GM19351 (cell line): Measurements from ENCODE around the gene KDELR3.

ENCODE experiments used
- ATAC-seq: cut with Tn5 transposase; IDR thresholded peaks from one replicate; pipeline ENCODE4 v1.9.1; 2021; ENCODE audit warnings: mild to moderate bottlenecking, moderate library complexity; ENCODE audit not compliant: unreplicated experiment

KDELR3 gene

GRCh38 chr22:38437416-38437815, 30.5 kb upstream of the KDELR3 start:
- no peak for ATAC-seq

DNA sequence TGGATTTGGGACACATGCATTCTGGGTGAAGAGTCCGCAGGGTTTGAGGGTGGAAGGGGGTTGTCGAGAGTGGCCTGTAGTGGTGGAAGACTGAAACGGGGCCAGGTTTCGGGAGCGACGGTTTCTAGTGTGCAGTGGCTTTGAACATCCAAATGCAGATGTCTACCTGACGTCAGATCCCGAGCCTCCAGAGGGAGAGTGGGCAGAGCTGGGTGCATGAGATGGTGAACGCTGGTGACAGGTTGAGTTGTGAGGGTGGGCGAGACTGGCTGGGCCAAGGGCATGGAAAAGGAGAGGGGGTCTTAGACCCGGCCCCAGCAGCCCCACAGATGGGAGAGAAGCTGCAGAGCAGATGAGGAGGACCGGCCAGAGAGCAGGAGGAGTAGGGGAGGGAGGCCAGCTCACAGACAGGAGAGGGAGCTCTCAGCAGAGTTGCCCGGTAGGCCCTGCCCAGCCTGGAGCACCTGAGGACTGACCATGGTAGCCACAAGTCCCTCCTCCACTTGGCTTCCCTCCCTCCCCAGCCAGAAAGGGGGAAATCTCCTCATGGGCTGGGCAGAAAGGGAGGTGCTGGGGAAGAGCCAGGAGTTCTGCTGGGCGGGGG, 27.0 kb upstream of the KDELR3 start:
- ATAC-seq: no peak

DNA sequence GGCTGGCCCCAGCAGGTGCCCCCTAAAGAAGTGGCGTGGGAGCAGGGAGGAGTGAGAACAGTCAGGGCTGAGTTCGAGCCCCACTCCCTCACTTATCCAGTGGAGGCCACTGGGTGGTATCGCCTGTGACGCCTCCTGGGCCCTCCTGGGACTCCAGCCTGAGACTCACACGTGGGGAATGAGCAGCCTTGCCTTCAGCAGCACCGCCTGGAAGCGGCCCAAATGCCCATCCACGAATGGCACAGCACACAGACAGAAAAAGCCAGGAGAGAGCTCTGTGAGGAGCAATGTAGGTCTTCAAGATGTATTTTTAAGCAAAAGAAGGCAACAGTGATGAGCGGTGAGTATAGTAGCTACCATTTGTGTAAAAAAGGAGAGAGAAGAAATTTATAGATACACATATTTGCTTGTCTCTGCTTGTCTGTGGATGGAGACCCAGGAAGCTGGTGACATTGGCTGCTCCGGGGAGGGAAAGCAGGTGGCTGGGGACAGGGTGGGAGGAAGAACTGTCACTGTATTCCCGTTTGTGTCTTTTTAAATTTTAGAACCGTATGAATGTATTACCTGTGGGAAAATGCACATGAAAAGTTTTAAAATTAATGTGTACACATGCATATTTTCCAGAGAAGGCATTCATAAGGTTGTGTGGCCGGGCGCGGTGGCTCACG, 26.1 kb upstream of the KDELR3 start:
- no peak for ATAC-seq

GRCh38 chr22:38442967-38443627, 24.8 kb upstream of the KDELR3 start:
- ATAC-seq: no peak

DNA sequence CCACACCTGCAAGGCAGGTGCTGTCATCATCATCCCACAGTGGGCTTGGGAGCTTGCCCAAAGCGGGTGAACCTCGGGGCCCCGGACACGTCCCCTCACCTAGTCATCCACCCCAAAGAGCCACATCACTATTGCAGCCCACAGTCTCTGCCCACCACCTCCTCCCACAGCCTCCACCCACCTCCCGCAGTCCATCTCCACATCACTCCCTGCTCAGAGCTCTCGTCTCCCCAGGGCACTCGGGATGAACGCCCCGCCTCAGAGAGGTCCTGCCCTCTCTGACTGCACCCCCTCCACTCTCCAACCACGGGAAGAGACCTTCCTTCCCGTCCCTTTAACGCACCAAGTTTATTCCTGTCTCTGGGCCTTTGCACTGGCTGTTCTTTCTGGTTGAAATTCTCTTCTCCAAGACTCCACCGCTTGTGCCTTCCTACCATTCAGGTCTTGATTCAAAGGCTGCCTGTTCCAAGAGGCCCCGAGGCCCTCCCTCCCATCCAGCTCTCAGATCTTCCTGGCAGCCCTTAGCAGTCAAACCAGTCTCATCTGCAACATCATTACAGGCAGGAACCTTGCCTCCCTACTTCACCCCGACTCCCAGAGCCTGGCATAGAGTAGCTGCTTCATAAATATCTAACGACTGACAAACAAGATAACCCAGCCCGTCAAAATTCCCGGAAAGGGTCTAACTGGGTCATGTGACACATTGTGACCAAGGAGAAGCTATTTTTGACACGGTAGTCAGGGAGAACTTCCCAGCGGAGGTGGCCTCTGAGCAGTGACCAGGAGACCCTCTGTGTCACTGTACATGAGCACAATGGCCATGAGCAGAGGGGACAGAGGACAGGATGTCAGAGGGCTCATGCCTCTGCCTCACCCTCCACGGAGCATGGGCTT, 24.0 kb upstream of the KDELR3 start:
- ATAC-seq: no peak

- no peak for ATAC-seq
Observed at GRCh38 chr22:38444783-38445182, 23.1 kb upstream of the KDELR3 start.

DNA sequence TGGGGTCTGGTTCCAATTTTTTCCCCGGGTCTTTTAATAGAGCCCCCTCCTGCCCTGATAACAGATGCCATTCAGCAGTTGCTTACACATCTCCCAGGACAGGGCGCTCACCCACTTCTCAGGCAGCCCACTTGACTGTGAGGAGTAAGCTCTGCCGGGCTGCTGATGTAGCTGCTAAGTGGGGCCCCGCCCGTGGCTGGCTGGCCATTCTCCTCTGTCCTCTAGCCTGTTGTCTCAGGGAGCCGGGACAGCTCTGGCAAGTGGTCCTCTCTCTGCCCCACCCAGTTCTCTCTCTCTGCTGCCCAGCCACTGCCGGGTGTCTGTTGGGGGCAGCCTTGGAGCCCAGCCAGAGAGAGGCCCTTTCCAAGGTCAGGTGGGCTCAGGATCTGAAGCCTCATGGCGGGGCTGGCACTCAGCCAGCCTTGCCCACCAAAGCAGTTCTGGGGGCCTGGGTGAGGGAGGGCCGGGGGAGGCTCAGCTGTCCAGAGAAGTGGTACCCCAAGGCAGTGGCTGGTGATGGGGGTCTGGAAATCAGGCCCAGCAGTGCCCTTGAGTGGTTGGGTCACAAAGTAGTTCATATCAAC, 21.8 kb upstream of the KDELR3 start:
- no peak for ATAC-seq

DNA sequence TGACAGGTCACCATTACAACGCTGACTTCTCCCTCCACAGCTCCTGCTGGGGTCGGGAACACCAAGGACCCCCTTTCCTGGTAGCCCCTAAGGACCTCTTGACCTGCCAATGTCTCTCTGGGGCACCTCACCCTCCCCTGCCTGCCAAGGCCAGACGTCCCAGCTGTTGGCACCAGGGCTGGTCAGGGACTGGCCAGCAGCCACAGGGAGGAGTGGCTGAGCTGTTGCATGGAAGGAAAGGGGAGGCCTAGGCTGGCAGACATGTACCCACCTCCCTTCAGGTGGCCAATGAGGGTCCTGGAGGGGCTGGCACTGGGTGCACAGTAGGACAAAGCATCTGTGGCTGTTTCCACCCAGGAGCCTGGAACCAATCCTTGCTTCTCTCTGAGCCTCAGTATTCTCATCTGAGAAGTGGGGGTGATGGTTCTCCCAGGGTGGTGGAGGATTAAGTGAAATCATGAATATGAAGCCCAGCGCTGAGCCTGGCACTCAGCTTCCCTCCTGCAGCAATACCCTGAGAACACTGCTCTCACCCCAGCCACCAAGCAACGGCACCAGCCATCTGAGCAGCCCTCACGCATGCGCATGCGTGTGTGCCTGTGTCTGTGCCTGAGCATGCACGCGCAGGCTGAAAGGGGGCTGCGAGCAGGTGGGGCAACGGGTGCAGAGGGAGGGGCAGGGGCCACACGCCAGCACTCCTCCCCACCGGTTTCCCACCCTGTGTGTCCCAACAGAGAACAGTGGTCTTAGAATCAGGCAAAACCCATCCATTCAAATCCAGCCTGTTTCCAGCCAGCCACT, 18.8 kb upstream of the KDELR3 start:
- ATAC-seq: no peak

DNA sequence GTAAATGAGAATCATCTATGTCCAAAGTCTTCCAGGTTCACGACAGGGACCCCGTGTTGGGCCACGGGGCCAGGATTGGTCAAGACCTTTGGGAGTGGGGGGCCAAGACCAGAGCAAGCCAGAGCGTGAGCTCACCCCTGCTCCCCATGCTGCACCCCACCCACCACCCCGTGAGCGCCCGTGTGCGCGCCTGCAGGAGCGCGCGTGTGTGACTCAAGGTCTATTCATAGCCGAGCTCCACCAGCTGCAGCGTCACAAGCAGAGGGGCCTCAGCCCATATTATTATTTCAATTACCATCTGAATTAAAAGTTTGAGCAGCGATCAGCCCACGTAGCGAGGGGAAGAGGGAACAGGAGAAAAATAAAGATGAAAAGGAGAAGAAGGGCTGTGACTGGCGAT, 18.1 kb upstream of the KDELR3 start:
- ATAC-seq: no peak

DNA sequence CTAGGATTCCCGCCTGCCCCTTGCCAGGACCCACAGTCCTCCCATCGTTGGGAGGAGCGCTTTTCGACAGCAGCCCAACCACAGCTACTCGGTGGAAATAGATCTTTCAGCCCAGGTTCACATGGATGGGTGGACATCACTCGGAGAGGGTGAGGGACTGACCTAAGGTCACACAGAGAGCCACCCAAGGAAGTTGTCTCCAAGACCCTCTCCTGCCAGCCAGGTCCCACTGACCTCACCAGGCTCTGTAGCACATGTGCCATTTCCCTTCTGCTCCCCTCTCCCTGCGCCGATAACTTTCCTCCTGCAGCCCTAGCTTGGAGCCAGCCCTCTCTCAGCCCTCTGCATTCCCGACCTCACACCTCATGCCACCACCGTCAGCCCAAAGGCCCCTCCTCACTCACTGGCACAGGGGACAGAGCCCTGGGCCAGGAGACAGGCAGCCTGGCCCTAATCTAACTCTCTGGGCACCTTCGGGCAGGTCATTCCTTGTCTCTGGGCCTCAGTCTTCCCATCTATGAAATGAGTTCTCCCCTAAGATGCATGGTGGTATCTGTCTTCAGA, 17.6 kb upstream of the KDELR3 start:
- ATAC-seq: no peak

GRCh38 chr22:38451404-38451803, 16.5 kb upstream of the KDELR3 start:
- no peak for ATAC-seq

DNA sequence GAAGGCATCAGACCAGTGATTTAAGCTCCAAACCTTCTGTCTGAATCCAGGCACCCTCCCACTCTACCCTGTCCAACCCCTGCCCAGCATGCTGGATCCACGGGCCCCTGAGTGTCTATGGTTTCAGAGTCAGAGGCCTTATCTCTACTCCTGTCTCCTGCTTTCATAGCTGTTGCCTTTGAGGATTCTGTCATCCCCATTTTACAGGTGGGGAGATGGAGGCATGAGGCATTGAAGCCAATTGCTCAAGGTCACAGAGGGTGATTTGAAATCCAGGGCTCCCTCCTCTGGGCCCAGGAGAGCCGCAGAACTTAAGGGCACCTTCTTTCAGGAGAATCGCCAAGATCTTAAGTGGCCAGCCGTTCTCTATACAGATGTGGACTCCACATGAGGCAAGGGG, 16.0 kb upstream of the KDELR3 start:
- no peak for ATAC-seq

- no peak for ATAC-seq
Observed at GRCh38 chr22:38452373-38453065, 15.4 kb upstream of the KDELR3 start.

GRCh38 chr22:38453066-38453672, 14.7 kb upstream of the KDELR3 start:
- no peak for ATAC-seq

- no peak for ATAC-seq
Observed at GRCh38 chr22:38453996-38454352, 13.9 kb upstream of the KDELR3 start.

- no peak for ATAC-seq
Observed at GRCh38 chr22:38454353-38455075, 13.4 kb upstream of the KDELR3 start.

DNA sequence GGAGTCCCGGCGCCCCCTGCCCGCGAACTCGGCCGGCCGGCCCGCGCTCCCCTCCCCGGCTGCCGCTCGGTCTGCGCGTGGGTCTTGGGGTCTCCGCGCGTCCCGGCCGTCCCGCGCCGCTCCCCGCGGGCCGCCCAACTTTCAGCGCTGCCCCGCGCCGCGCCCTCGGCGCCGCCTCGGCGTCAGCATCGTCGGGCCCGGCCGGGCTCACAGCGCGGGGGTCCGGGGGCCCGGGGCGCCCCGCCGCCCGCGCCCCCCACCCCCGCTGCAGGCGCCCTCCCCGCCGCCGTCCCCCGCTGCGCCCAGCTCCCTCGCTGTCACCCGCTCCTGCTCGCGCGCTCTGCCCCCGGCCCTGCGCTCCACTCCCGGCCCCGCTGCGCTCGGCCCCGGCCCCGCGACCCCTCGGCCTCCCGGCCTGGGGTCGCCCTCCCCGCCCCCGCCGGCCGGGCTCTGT, 12.8 kb upstream of the KDELR3 start, which contains the start of gene KCNJ4:
KCNJ4 (minus strand) TSS at position 124 of the 454 bp plus-strand sequence. CDS start 27,067 bp downstream, outside the sequence.
- no peak for ATAC-seq
